Airway epithelial cell (primary cell): ENCODE measurements around the gene TMEM80. TPM values are rescaled to one million over a fixed set of nuclear protein-coding genes. Genes with fewer than 3 reads are reported as not detected.

Experiments
- total RNA-seq: library from RNA; depleted of rRNA; stranded (reverse); fragments of >200 nt; gene quantifications from 2 replicates; pipeline ENCODE4 v1.2.3, GENCODE V29; 2015

The TMEM80 gene
- 18.9 and 28.6 TPM in 2 replicates for total RNA-seq

DNA sequence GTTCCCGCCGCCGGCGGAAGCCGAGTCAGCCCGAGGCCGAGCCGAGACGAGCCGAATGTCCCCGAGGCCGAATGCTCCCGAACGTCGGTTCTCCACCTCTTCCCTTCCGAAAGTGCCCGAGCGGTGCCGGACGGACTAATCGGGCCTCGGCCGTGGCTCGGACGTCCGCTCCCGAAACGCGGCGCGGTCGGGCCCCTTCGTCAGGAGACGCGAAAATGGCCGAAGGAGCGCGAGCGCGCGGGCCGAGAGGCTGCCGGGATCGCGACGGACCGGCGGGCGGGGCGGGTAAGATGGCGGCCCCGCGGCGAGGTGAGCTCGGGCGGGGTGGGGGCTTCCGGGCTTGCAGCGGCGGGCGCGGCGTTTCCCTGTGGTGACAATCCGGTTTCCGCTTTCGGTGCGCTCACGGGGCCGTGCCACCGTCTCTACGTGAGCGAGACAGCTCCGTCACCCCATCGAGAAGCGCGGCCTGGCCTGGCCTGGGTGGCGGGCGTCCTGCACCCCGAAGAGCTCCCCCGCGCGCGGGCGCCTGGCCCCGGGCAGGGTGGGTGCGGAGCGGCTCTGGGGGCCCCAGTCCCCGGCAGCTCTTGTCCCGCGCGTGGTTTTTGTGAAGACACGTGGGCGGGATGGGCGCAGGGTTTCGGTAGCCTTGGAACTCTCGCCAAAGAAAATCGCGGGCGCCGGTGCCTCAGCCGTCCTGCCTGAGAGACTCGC is at the start of gene TMEM80:
Gene TMEM80 (plus strand): TSS at position 279 of the 711 bp plus-strand sequence. CDS start 12 bp downstream, at position 291.

DNA sequence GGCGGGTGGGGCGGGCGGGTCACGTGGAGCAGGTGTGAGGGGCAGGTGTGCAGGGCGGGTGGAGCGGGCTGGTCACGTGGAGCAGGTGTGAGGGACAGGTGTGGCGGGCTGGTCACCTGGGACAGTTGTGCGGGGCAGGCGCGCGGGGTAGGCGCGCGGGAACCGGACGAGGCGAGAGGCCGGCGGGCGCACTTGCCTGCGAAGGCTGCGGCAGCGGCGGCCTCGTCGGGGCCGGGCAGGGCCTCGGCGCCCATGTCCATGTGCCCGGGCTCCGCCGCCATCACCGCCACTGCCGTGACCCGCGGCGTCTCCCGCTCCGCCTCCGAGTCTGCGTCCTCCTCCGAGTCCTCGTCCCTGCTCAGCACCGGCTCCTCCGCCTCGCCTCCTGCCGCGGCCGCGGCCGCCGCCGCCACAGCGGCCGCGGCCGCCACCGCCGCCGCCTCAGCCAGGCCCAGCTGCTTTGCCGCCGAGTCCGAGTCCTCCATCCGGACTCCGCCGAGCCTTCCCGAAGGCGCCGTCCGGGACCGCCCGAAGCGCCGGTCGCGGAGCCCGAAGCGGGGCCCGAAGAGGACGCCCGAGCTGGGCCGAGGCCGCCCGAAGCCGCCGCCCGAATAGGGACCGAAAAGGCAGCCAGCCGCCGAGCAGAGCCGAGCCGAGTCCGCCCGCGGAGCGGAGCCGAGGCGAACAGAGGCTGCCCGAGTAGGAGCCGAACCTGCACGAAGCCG is 891 bp upstream of the TMEM80 start, which contains the start of gene DEAF1:
Gene DEAF1 (minus strand): TSS at position 660 of the 725 bp plus-strand sequence. CDS start 175 bp downstream, at position 485.

GRCh38 chr11:705646-706438 is 10.2 kb downstream of the TMEM80 start, which contains the start of gene EPS8L2:
TSS of gene EPS8L2 (plus strand) at chr11:706231. CDS start at chr11:709408, 3,177 bp downstream.

GRCh38 chr11:747158-748006 is 51.8 kb downstream of the TMEM80 start, which contains the start of gene TALDO1:
TSS of gene TALDO1 (plus strand) at chr11:747464. CDS start at chr11:747482, 18 bp downstream.

Other genes starting within 250 kb of the TMEM80 start
- 61.4 and 62.0 TPM in 2 replicates for gene PTDSS2, start 245.5 kb upstream of the TMEM80 start, total RNA-seq
- gene RNH1, start 188.6 kb upstream of the TMEM80 start, total RNA-seq: 293 and 326 TPM in 2 replicates
- 123 and 134 TPM in 2 replicates for gene HRAS, start 160.2 kb upstream of the TMEM80 start, total RNA-seq
- 0.23 and 0.56 TPM in 2 replicates for gene LRRC56, start 158.3 kb upstream of the TMEM80 start, total RNA-seq
- 0.56 and 1.7 TPM in 2 replicates for gene LMNTD2, start 135.1 kb upstream of the TMEM80 start, total RNA-seq
- 82.9 and 90.5 TPM in 2 replicates for gene RASSF7, start 134.8 kb upstream of the TMEM80 start, total RNA-seq
- 26.3 and 30.6 TPM in 2 replicates for gene PHRF1, start 119.3 kb upstream of the TMEM80 start, total RNA-seq
- 6.9 and 12.0 TPM in 2 replicates for gene IRF7, start 79.9 kb upstream of the TMEM80 start, total RNA-seq
- gene CDHR5, start 70.9 kb upstream of the TMEM80 start, total RNA-seq: not detected in 2 replicates
- not detected in 2 replicates for gene SCT, start 68.6 kb upstream of the TMEM80 start, total RNA-seq
- gene DRD4, start 58.5 kb upstream of the TMEM80 start, total RNA-seq: not detected in 2 replicates
- gene DEAF1, start 594 bp upstream of the TMEM80 start, total RNA-seq: 24.2 and 27.1 TPM in 2 replicates
- gene EPS8L2, start 10.4 kb downstream of the TMEM80 start, total RNA-seq: 117 and 146 TPM in 2 replicates
- gene TALDO1, start 51.6 kb downstream of the TMEM80 start, total RNA-seq: 301 and 355 TPM in 2 replicates
- gene GATD1, start 81.7 kb downstream of the TMEM80 start, total RNA-seq: 27.6 and 42.5 TPM in 2 replicates
- 0.07 TPM in 1 of 2 replicates, not detected in the other for gene CEND1, start 94.3 kb downstream of the TMEM80 start, total RNA-seq
- gene SLC25A22, start 102.5 kb downstream of the TMEM80 start, total RNA-seq: 19.5 and 22.4 TPM in 2 replicates
- gene PIDD1, start 109.4 kb downstream of the TMEM80 start, total RNA-seq: 13.4 and 16.1 TPM in 2 replicates
- gene RPLP2, start 114.2 kb downstream of the TMEM80 start, total RNA-seq: 650 and 899 TPM in 2 replicates
- gene PNPLA2, start 123.1 kb downstream of the TMEM80 start, total RNA-seq: 14.3 and 15.4 TPM in 2 replicates
- 2.4 and 3.0 TPM in 2 replicates for gene CRACR2B, start 132.1 kb downstream of the TMEM80 start, total RNA-seq
- 323 and 365 TPM in 2 replicates for gene CD151, start 137.1 kb downstream of the TMEM80 start, total RNA-seq
- 149 and 226 TPM in 2 replicates for gene POLR2L, start 146.7 kb downstream of the TMEM80 start, total RNA-seq
- gene TSPAN4, start 147.0 kb downstream of the TMEM80 start, total RNA-seq: 89.6 and 96.4 TPM in 2 replicates
- gene CHID1, start 215.0 kb downstream of the TMEM80 start, total RNA-seq: 105 and 107 TPM in 2 replicates
- gene AP2A2, start 230.1 kb downstream of the TMEM80 start, total RNA-seq: 33.8 and 39.9 TPM in 2 replicates